ENCODE data around the gene CIITA.

The CIITA gene

DNA sequence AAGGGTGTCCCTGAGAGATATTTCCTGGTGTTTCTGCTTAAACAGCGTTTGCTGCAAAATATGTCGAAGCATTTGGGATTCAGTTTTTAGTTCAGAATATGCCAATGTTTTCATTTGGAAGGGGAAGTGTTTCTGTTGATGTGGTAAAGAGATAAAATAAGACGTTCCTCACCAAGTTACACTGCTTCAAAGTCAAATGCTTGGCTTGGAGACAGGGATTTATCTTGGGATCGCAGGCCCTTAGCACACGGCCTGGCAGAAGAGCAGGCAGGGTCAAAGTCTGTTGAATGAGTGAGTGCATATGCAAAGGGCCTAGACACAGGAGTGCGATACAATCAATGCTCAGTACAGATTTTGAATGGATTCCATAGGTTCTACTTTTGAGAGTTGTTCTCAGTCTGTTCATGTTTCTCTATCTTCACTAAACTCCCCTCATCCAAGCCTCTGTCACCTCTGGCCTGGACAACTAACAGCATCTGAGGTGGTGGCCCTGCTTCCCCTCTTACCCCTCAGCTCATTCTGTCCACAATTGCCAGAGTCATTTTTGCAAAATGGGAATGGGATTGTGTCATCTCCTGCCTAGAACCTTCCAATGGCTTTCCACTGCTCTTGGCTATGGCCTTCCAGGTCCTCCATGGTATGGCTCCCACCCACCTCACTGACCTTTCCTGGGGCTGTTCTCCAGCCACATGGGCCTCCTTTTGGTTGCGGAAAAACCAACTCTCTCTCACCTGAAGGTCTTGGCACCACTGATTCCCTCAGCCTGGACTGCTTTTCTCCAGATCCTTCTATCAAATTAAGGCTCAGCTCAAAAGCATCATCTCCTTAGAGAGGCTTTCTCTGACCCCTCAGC lies 62.0 kb downstream of the CIITA start:
- no peak for DNase-seq

DNA sequence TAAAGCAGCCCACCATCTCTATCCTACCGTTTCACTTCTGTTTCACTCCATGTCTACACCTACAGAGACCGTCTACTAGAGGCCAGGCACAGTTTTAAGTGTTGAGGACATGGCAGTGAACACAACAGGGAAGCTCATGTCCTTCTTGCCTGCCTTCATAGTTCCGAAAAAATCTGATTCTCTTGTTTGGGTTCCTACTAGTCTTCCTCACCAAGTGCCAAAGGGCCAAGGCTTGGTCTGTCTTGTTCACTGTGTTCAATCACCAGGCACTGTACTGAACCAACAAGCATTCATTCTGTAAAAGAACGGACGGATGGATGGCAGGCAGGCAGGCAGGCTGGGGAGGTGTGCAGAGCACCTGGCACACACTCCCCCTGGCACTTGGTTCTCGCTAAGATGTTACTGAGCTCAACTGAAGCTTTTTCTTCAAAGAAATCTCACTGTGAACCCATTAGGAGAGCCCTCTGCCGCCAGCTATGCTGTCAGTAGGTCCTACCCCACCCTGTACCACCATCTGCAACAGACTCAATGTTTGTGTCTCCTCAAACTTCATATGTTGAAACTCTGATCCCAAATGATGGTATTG lies 62.7 kb downstream of the CIITA start:
- DNase-seq = no peak

DNA sequence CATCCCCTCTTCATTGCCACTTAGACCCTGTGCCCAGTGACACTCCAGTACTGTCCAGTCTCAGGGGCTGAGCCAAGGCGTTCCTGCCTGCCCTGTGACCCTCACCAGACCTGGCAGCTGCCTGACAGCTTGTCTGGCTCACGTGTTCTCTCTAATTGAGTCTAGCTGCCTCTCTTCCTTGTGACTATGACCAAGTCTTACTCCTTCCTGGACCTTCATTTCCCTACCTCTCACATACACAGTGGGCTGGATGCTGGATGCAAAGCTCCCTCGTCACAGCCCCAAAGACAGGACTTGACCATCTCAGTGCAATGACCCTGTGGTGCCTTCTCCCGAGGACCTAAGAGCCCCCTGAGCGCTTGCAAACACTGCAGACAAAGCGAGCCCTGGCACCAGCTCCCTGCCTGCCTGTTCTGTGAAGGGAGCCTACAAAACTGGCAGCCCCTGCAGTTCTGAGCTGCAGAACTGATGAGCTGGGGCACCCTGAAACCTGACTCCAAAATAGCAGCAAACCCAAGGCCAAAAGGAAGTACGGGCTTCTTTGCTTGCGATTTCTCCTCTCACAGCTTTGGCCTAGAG lies 63.6 kb downstream of the CIITA start:
- peak; percentile 21 for DNase-seq

DNA sequence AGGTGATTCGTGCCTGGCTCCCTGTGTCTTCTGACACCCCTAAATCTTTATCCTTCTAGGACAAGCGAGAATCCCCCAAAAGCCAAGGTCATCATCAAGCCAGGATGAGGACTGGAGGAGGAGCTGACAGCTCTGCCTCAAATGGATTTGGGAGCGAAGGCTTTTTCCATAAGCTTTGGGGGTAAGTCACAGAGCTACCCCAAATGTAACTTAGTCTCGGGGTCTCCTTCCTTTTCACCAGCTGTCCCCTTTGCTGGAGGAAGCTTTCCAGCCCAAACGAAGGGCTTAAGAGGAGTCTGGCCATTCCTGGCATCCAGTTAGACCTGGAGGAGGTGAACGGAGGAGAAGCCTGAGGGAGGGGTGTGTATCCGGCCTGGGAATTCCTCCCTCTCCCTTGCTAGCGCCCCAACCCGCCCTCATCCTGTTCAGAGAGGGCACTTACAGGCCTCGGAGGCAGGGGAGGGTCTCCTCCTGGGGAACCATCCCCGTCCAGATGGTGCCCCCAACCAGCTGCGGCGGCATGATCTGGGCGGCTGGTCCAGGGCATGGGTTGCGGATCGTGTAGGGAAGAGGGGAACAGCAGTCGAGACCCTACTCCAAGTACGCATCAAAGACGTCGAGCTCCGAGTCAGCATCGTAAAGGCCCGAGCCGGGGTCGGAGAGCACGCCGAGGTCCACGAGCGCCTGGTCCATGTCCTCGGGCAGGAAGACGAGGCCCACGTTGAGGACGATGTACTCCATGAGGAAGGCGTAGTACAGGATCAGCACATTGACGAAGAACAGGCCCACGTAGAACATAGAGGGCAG lies 64.3 kb downstream of the CIITA start:
- DNase-seq = peak; percentile 19

DNA sequence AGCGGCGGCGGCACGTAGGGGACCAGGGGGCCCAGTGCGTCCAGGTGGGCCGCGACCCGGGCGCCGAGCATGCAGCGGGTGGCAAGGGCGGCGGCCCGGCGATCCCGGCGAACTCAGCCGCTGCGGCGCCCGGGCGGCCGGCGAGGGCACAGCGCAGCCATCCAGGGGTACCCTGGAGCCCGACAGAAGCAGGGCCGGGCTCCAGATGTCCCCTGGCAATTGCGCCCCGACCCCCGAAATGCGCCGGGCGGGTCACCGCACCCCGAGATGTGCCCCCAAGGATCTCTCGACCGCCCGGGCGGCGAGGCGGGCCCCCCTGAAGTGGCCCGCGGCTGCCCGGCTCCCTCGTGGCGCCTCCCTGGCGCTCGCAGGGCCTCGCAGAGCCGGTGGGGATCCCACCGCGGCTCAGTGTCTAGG lies 64.9 kb downstream of the CIITA start:
- DNase-seq = peak; percentile 21

DNA sequence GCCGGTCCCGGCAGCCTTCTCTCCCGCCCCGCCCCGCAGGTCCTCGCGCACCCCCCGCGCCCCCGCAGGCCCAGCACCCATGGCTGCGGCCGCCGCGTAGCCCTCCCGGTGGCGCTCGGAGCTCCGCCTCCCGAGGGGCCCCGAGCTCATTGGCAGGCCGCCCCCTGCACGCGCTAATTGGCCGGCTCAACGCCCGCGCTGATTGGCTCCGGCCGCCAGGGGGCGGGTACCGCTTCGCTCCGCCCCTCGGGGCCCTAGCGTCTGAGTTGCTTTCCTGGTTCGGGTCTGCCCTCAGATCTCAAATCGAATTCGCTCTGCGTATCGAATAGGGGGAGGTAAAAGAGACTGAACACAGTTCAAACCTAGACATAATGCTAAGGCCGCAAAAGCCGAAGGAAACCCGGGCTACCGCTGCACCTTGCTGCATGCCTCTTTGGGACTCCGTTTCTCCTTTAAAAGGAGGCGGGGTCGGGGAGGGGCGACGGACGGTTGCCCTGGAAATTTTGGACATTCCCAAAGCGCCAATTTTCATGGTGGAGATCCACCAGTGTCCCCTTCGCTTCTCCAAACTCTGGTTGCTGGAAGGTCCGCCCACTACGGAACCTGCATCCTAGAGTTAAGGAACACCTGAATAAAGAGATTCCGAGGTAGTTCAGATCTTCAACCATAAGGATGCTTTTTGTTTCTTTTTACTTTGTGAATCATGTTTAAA lies 65.5 kb downstream of the CIITA start, which contains the start of gene DEXI:
DEXI (minus strand) TSS at position 117 of the 712 bp plus-strand sequence. CDS start 463 bp downstream, outside the sequence.
- peak; percentile 95 for DNase-seq

DNA sequence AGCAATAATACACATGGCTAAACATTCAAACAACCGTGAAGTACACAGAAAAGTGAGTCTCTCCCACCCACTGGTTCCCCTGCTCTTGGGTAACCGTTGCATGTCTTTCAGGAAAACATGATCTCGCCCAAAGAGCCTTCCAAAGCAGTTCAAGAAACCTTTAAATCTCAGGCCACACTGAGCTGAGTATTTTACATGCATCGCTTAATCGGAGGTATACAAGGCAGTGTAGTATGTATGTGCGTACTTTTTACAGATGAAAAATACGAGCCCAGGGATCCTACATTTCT lies 66.0 kb downstream of the CIITA start:
- no peak for DNase-seq

DNA sequence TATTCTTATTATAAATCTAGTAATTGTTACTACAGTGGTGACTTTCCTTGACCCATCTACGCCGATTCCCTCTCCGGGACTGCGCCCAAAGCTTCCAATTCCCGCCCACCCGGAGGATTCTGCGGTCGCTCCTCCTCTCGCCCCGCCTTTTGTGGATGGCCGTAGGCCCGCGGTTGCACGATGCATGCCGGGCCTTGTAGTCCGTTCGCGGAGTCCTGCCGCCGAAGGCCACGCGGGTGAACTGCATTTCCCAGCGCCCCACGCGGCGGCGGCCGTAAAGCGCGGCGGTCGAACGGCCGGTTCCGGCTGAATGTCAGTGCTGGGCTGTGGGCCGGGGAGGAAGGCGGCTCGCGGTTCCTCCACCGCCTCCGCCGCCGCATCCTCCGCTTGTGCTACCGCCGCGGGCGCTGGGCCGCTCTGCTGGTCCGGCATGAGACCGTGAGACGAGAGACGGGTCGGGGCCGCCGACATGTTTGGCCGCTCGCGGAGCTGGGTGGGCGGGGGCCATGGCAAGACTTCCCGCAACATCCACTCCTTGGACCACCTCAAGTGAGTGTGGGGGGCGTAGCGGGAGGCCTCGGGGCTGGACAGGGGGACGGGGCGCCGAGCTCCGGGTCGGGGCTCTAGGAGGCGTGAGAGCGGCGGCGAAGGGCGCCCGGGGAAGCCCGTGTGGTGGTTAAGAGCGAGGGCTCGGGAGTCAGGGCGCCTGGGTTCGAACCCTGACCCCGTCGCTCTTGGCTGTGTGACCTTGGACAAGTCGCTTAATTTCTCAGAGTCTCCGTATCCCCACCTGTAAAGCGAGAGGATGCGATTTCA lies 67.5 kb downstream of the CIITA start, which contains the start of gene CLEC16A:
CLEC16A (plus strand) TSS at position 316 of the 816 bp plus-strand sequence; CDS start at position 470, 154 bp downstream.
- DNase-seq = peak; percentile 97

DNA sequence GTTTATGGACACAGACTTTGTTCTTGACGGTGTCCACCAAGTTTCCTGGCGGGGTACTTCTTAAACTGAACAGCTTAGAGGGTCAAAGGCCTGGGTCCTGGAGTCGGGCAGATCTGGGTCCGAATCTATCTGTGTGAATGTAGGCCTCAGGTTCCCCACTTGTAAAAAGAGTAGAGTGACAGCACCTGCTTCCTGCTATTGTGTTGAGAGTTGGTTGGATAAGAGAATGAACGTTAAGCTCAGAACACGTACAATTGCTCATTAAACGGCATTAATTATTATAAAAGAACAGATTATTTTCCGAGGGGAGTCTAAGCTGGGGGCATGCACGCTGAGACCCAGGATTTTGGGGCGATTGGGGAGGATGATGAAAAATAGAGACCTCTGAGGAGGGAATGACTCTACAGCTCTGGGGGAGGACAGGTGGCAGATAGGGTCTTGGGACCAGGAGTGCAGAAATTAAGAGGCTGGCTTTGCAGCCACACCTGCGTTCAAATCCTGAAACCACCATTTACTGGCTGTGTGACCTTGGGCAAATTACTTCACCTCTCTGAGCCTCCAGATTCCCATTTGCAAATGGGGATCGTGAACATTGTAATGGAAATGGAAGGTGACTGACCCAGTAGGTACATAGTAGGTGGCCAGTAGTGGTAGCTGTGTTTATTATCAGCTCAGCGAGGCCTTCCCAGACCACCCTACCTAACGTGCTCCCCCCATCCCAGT lies 68.2 kb downstream of the CIITA start:
- no peak for DNase-seq

DNA sequence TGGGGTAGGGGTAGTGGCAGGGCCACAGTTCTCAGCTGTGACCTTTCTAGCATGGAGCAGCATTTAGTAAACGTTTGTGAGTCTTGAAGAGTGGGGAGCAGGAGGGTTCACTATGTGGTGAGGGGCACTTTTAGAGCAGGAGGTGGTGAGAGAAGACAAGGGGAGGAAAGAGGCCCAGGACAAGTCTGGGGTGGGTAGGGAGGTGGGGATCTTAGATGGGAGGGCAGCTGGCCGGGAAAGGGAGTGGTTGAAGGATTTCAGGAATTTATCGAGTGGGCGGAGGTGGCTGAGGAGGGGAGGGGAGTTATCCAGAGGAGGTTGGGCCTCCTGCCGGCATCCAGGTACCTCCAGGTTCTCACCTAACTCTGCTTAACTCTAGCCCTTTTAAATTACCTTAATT lies 69.3 kb downstream of the CIITA start:
- DNase-seq = no peak

DNA sequence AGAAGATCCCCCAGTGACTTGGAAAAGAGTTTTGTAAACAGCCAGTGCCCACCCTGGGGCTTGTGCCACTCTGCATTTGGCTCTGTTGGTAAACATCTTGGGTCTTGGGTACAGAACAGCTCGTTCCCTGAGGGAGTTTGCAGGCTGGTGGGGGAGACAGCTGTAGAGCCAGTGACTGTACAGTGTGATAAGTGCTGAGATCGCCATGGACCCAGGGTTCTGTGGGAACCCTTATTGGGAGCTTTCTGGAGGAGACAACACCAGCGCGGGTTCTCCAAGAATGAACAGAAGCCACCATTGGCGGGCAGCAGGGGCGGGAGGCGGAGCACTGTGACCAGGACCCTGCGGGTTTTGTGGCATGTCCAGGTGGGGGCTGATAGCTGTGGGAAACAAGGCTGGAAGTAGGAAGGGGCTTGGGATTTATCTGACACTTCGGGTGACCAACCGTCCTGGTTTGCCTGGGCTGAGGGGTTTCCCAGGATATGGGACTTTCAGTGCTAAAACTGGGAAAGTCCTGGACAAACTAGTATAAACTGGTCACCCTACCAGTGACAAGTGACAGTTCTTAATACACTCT lies 70.3 kb downstream of the CIITA start:
- no peak for DNase-seq

DNA sequence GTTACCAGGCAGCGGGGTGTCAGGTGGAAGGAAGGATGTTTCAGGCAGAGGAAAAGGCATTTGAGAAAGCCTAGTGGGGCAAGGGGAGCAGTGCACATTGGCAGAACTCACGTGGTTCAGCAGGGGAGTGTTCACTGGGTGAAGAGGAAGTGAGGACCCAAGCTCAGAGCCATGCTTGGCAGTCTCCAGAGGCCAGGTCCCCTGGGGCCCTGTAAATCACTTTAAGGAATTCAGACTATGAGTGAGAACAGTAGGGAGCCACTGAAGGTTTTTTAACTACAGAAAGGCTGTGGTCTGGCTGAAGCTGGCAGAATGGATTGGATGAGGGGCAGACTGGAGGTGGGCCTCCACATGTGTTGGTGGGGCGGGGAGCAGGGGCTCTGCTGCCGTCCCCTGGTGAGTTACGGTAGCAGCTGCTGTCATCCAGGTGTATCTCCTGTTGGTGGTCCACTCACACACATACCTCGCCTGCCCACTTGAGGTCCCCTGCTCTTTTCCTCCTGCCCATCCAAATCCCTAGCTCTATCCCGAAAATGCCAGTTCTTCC lies 72.5 kb downstream of the CIITA start:
- DNase-seq = peak; percentile 62

DNA sequence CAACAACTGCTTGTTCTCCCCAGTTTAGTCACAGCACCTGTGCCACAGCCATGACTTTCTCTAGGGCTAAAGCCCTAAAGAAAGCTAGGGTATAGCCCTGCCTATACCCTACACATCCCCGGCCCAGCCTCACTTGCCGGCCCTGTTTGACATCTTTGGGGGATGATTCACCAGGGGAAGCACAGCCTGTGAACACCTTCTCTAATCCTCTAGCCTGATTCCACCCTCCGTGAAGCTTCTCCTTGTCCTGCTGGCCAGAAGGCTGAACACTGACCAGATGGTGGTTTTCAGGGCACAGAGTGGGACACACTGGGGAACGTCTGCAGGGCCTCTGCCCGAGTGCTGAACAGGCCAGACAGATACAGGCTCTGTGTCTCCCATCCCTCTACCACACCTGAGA lies 73.4 kb downstream of the CIITA start:
- no peak for DNase-seq

DNA sequence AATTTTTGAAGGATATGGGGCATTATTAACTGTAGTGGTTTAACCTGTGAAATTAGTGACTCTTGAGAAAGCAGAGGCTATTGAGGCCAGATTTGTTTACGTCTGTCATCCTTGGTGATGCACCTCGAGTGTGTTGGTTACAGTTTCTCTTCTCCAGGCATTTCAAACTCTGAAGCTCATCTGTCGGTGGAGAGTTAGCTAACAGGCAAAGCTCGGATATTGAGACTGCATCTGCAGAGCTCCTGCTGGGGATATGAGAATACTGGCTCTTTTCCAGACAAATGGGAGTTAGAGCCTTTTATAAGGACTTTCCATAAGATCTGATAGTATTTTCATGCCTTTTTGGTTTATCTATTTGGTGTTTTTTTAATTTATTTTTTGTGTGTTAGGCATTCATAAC lies 74.0 kb downstream of the CIITA start:
- no peak for DNase-seq

DNA sequence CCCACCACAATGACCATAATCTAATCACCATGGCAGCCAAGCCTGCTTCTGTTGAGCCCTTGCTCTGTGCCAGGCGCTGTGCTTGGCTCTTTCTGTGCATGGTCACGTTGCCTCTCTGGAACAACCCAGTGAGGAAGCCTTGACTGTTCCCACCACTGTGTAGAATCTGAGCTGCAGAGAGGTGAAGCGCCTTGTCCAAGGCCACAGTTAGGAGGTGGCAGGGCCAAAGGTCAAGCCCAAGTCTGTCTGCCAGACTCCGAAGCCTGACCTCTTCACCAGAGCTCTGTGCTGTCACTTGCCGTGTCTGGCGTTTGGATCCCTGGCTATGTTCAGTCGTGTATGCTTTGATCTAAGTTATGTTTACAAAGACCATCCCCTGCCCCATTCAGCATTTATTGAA lies 77.9 kb downstream of the CIITA start:
- no peak for DNase-seq

DNA sequence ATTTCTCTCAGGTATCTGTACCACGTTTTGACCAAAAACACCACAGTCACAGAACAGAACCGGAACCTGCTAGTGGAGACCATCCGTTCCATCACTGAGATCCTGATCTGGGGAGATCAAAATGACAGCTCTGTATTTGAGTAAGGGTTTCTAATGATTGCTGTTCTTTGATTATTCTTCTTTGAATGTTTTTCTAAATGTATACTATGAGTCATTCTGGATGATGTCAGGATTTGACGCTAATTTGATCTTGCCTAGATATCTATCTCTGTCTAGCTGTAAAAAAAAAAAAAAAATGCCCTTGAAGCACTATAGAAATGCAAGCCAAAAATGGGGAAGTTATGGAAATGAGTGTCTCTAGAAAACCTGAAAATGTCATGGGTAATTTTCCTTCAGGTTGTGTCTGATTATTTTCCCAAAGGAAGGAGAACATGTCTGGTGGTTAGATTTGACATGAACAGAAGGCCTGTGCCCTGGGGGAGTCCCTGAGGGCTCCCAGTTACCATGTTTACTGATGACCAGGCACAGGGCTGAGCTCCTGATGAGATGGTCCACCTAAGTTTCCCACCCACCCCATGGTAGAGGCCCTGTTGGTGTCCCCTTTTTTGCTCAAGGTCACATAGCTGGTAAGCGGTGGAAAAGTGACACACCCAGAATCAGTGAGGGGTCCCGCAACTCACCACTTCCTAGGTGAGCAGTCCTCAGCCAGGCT lies 80.9 kb downstream of the CIITA start:
- peak; percentile 52 for DNase-seq

DNA sequence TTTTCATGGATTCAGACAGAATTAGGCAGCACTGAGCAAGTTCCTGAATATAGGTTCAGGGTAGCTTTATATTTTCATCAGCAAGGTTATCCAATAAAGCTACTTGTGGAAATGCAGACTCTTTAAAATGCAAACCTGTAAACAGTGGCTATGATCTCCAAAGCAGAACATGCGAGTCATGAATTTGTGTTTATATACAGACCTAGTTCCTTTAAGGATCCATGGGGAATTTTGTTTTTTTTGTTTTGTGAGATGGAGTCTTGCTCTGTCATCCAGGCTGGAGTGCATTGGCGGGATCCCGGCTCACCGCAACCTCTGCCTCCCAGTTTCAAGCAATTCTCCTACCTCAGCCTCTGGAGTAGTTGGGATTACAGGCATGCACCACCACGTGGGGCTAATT lies 82.2 kb downstream of the CIITA start:
- no peak for DNase-seq

DNA sequence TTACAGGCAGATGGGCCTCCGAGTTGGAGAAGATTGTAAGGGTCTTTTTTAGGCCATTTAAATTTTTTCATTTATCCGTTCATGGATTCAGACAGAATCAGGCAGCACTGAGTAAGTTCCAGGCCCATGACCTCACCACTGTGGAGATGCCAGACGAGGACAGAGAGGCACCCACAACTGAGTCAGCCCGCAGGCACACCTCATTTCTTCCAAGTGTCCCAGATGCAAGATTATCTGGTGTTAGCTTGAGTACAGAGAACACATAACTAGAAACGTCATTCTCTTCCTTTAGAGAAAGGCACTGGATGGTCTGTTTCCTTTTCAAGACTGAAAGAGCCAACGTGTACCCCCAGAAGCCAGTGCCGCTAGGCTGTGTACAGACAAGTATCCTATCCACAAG lies 84.2 kb downstream of the CIITA start:
- peak; percentile 51 for DNase-seq

DNA sequence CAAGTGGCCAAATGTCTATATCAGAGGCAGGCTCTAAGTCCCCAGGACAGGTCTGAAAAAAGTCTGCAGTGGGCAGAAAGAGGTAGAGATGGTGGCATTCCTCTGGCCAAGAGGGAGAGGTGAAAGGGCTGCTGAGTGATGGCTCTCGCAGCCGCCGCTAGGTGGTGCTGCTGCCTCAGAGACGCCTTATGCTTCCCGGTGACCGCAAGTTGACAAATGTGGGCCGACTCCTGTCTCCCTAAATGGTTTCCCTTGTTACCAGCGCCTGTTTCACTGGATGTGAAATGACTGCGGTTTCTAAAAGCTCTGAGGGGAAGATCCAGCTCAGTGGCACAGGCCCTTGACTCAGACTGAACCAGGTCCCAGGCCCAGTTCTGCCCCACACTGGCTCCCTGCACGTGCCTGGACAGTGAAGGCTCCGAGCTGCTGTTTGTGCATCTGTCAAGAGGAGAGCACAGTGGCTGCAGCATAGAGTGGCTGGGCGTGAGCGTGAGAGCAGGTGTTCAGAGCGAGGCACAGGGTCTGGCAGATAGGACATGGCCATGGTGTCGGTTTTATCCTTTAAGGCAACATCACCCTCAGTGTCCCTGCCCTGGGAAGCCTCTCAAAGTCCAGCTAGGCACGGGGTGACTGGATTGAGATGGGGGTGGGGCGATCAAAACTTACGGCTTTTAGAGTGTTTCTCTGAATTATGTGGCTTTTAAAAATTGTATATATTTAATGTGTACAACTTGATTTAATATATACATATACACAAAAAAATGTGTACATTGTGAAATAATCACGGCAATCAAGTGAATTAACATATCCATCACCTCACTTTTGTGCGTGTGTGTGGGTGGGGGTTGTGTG lies 87.3 kb downstream of the CIITA start:
- peak; percentile 92 for DNase-seq

Measured in activated CD4-positive, alpha-beta T cell treated with anti-CD3 and anti-CD28 coated beads for 48 hours (primary cell).